Heart left ventricle (tissue), 16 donors: Measurements from ENCODE around the gene SRD5A3. TPM values are rescaled to one million over a fixed set of nuclear protein-coding genes. Genes with fewer than 3 reads are reported as not detected.
"Not testable (repeated sequence)": the region's sequence is repeated elsewhere in the genome, so short reads cannot be mapped to it uniquely, and the experiment has no call there.

Experiments
- ATAC-seq, 4 donors: fragments of 200-7000 bp; cut with Tn5 transposase; one replicate each; pipeline ENCODE4 v1.9.1; 2020 to 2022; ENCODE audit warnings: moderate library complexity in 4 of 4, mild to moderate bottlenecking in 3 of 4, moderate number of reproducible peaks in 1 of 4
- DNase-seq, 5 donors: peaks; one replicate each; pipeline ENCODE4 v3.0.0-alpha.2; 2020
- H3K27ac ChIP-seq, 12 donors: fragments of 200-600 bp; sonication (generic) in 4 of 12; one replicate each; pipeline versions ENCODE4 v1.5.0 to v1.8.0; 2016 to 2022; ENCODE audit warnings: mild to moderate bottlenecking in 2 of 12
- H3K27me3 ChIP-seq, 9 donors: fragments of 200-600 bp; sonication (generic) in 2 of 9; one replicate each; pipeline versions ENCODE4 v1.5.1 to v1.8.0; 2016 to 2022; ENCODE audit warnings: mild to moderate bottlenecking in 3 of 9
- H3K36me3 ChIP-seq, 9 donors: fragments of 200-600 bp; sonication (generic) in 2 of 9; one replicate each; pipeline versions ENCODE4 v1.5.0 to v1.8.0; 2018 to 2022; ENCODE audit warnings: mild to moderate bottlenecking in 2 of 9
- H3K4me1 ChIP-seq, 12 donors: fragments of 200-600 bp; sonication (generic) in 4 of 12; one replicate each; pipeline versions ENCODE4 v1.5.0 to v1.8.0; 2016 to 2022; ENCODE audit warnings: mild to moderate bottlenecking in 3 of 12
- H3K4me3 ChIP-seq, 12 donors: fragments of 200-600 bp; sonication (generic) in 4 of 12; one replicate each; pipeline versions ENCODE4 v1.5.0 to v1.8.0; 2017 to 2022; ENCODE audit warnings: mild to moderate bottlenecking in 9 of 12, moderate library complexity in 4 of 12
- H3K9me3 ChIP-seq, 12 donors: fragments of 200-600 bp; sonication (generic) in 4 of 12; one replicate each; pipeline versions ENCODE4 v1.5.0 to v1.8.0; 2016 to 2022; ENCODE audit warnings: mild to moderate bottlenecking in 1 of 12
- POLR2A ChIP-seq, 2 donors: fragments of 450-650 bp; IDR thresholded peaks; one replicate each; pipeline ENCODE4 v1.6.1; 2017; ENCODE audit warnings: antibody characterized with exemption in 2 of 2, mild to moderate bottlenecking in 2 of 2, moderate library complexity in 2 of 2
- WGBS, 4 donors: extraction: QIAGEN DNeasy Blood & Tissue Kit in 2 of 4; methylation state at CpG; one replicate each; pipeline versions ENCODE4 v1.1.5 to v1.1.7; 2013 to 2018; 5-methylcytosine and 5-hydroxymethylcytosine counted together
- intact Hi-C, 10 donors: fragments of 100-400 bp; cut with DNase I; formaldehyde crosslinking; loops; one replicate each; pipeline versions ENCODE4 v1.11.1 to v1.14.2; 2022
- polyA plus RNA-seq, 2 donors: library from polyadenylated mRNA; stranded (reverse); fragments of 200-250 nt; gene quantifications; one replicate each; pipeline ENCODE4 v1.2.3, GENCODE V29; 2013
- total RNA-seq, 9 donors: library from RNA; depleted of rRNA in 2 of 9; stranded (reverse); fragments of >200 nt in 2 of 9; fragmentation: NEBNext Ultra II Directional in 3 of 9; extraction: Animal tissue kit (Norgen Biotek cat#: 25700) in 3 of 9; gene quantifications; one replicate each; pipeline versions ENCODE4 v1.1.0 to v1.2.4, GENCODE V29; 2016 to 2023
- TF ChIP-seq, protein P1 (sequence below), 12 donors: fragments of 200-600 bp; sonication (generic) in 4 of 12; IDR thresholded peaks; one replicate each; pipeline versions ENCODE4 v1.5.0 to v1.8.0; 2018 to 2022; ENCODE audit warnings: antibody characterized with exemption in 12 of 12, mild to moderate bottlenecking in 5 of 12
- donor health status: ischemic (EF 13 %, LVEDD 7.1; RV severe dilation, severe dysfunction).
- donor health status: healthy with polysubstance abuse.
- donor health status: DM: no; HTN: yes; CAD: no.
- donor health status: DM: no; HTN: no; CAD: no.
- donor health status: ischemic (EF 25% LVEDD 6.9; RV normal size, moderate dysfunction).
- donor health status: ischemic (EF 25% LVEDD 5.7; RV mildly dilated, moderate dysfunction).
- donor health status: healthy.
- donor health status: DM: yes; HTN: yes; CAD: no.
- donor health status: ischemic (EF 35%, LVEDD 5.7; RV mildly dilated, moderate dysfunction).
- donor health status: nonischemic (EF 11% LVEDD 7.7; RV severe dilation, severe dysfunction).
- donor health status: DM: yes; HTN: yes; CAD: no.
- donor health status: PGD.
- donor health status: ischemic (EF 29% LVEDD 5.4; RV normal size, mild dysfunction).
- donor health status: nonischemic (EF 23%, LVEDD 6.1; RV moderate dilation, normal function).

SRD5A3 gene
- total and polyA plus RNA-seq, 11 donors, result 4.5 to 16.8 (median 7.8) TPM

DNA sequence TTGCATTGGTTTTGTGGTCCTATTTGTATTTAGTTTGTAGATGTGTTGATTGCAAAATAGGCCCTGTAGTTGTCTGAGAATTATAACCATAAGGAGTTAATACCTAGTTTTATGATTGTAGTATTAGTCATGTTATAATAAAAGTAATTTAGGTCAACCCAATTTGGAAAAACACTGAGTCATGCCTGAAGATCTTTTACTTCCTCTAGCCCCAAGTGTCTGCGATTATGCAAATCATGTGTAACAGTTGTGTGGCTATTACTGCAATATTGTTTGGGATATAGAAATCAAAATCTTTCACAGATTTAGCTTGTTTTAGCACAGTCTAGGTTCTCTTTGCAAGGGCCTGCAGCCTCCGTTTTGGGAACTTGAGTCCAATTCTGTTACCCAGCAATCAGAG is 12.6 kb downstream of the SRD5A3 start:
- intact Hi-C loops, result loop anchor here in 1 of 10 donors (10.0 kb wide), 1 partner anchor 376 kb away; no protein-coding TSS in a partner anchor
- peak in 3 of 4 donors; percentile 64 to 83 (median 72) for ATAC-seq
- Histone ChIP-seq H3K4me1 (peaks cover 0 to 30% (median 14%) of the 10 kb centered on the region in 12 donors), H3K27me3 (no peaks in the 10 kb centered on the region), H3K36me3 (peaks cover 0 to 11% (median 0%) of the 10 kb centered on the region in 9 donors), H3K27ac (peak overlapping the region in 11 of 12 donors; percentile 43 to 77 (median 63)), H3K9me3 (no peaks in the 10 kb centered on the region), H3K4me3 (no peak overlapping the region)
- DNase-seq, result no peak
- 44 to 63% (median 48%) methylated on average over 2 of the region's 2 CpGs for WGBS, 4 donors
- TF ChIP-seq POLR2A (IDR thresholded peaks at IDR 0.05), result no peak

DNA sequence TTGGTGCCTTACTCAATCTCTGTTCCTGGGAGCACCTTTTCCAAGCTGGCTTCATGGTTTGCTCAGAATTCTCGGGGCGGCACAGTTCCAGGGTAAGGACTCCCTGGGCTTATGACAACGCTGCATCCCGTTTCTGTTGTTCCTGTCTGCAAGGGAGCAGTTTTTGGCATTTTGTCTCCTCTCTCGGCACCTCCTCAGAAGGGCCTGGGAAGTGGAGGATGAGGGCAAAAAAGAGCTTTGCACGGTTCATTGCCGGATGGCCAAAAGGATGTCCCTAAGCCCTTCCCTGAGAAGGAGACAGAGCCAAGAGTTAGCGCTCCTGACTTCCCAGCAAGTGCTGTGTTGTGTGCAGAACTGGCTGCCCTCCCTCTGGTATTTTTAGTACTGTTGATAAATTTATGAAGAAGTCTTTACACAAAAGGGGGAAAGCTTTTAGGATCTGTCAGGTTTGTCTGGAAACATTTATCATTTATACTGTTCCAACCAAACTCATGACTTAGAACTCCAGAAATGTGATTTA is 13.4 kb downstream of the SRD5A3 start:
- Histone ChIP-seq H3K9me3 (no peaks in the 10 kb centered on the region), H3K4me3 (peak overlapping the region in 1 of 12 donors; percentile 10), H3K4me1 (peaks cover 0 to 30% (median 14%) of the 10 kb centered on the region in 12 donors), H3K36me3 (peaks cover 0 to 12% (median 0%) of the 10 kb centered on the region in 9 donors), H3K27ac (peak overlapping the region in 11 of 12 donors; percentile 43 to 77 (median 63)), H3K27me3 (no peaks in the 10 kb centered on the region)
- intact Hi-C loops, result loop anchor here in 1 of 10 donors (10.0 kb wide), 1 partner anchor 375 kb away; no protein-coding TSS in a partner anchor
- WGBS, 4 donors, result 43 to 66% (median 49%) methylated on average over 8 of the region's 8 CpGs
- TF ChIP-seq, protein P1, sequence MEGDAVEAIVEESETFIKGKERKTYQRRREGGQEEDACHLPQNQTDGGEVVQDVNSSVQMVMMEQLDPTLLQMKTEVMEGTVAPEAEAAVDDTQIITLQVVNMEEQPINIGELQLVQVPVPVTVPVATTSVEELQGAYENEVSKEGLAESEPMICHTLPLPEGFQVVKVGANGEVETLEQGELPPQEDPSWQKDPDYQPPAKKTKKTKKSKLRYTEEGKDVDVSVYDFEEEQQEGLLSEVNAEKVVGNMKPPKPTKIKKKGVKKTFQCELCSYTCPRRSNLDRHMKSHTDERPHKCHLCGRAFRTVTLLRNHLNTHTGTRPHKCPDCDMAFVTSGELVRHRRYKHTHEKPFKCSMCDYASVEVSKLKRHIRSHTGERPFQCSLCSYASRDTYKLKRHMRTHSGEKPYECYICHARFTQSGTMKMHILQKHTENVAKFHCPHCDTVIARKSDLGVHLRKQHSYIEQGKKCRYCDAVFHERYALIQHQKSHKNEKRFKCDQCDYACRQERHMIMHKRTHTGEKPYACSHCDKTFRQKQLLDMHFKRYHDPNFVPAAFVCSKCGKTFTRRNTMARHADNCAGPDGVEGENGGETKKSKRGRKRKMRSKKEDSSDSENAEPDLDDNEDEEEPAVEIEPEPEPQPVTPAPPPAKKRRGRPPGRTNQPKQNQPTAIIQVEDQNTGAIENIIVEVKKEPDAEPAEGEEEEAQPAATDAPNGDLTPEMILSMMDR (IDR thresholded peaks at IDR 0.05), result no peak
- no peak for TF ChIP-seq POLR2A (IDR thresholded peaks at IDR 0.05)
- ATAC-seq (peak; percentile 63 to 91 (median 88)), DNase-seq (peak in 4 of 5 donors; percentile 31 to 48 (median 40))

DNA sequence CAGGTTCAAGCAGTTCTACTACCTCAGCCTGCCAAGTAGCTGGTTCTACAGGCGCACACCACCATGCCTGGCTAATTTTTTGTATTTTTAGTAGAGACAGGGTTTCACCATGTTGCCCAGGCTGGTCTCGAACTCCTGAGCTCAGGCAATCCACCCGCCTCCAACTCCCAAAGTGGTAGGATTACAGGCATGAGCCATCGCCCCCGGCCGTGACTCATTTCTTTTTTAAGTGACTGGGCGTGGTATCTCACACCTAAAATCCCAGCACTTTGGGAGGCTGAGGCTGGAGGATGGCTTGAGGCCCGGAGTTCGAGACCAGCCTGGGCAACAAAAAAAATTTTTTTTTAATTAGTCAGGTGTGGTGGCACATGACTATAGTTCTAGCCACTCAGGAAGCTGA is 16.9 kb downstream of the SRD5A3 start:
- ATAC-seq, intact Hi-C loops, H3K27ac ChIP-seq, H3K27me3 ChIP-seq, DNase-seq, H3K4me3 ChIP-seq, H3K9me3 ChIP-seq: not testable (repeated sequence)
- 96 to 99% (median 98%) methylated on average over 9 of the region's 9 CpGs for WGBS, 4 donors
- Histone ChIP-seq H3K4me1 (peaks cover 0 to 23% (median 14%) of the 10 kb centered on the region in 12 donors), H3K36me3 (peaks cover 0 to 40% (median 7%) of the 10 kb centered on the region in 9 donors)

DNA sequence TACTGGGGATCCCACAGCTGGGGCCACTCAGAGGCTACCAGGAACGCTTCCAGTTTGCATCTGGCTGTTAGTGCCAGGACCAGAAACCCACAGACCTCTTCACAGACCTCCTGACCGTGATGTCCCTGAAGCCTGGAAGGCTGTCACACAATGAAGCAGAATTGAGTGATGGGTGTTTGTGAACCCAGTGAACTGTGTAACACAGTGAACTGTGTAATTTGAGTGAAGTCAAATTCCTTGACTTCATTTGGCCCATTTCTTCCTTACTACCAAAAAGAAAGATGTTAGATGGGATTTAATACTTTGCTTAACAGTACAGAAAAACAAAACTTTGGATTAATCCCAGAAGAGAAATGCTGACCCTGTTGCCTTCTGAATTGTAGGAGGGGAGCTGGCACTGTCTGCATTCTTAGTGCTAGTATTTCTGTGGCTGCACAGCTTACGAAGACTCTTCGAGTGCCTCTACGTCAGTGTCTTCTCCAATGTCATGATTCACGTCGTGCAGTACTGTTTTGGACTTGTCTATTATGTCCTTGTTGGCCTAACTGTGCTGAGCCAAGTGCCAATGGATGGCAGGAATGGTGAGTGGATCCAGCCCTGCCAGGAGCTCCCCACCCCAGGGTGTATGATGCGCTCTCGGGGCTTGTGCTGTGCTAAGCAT is 17.8 kb downstream of the SRD5A3 start:
- no peaks in the 10 kb centered on the region for H3K27me3 ChIP-seq
- intact Hi-C loops, result no loop called here
- 89 to 93% (median 91%) methylated on average over 9 of the region's 9 CpGs for WGBS, 4 donors
- peaks cover 0 to 18% (median 9%) of the 10 kb centered on the region in 12 donors for H3K4me1 ChIP-seq
- H3K36me3 ChIP-seq, result peaks cover 0 to 49% (median 7%) of the 10 kb centered on the region in 9 donors
- H3K9me3 ChIP-seq, result no peaks in the 10 kb centered on the region
- TF ChIP-seq POLR2A (IDR thresholded peaks at IDR 0.05), result no peak
- DNase-seq (no peak), ATAC-seq (no peak)
- peak overlapping the region in 4 of 12 donors; percentile 20 to 66 (median 31) for H3K27ac ChIP-seq
- H3K4me3 ChIP-seq, result no peak overlapping the region

GRCh38 chr4:55364691-55365344 is 18.8 kb downstream of the SRD5A3 start:
- ATAC-seq (peak in 3 of 4 donors; percentile 45 to 79 (median 63)), DNase-seq (peak in 2 of 5 donors; percentile 23 to 36)
- 83 to 87% (median 85%) methylated on average over 9 of the region's 9 CpGs for WGBS, 4 donors
- Histone ChIP-seq H3K27ac (peak overlapping the region in 10 of 12 donors; percentile 0 to 78 (median 50)), H3K4me1 (peaks cover 0 to 8% (median 0%) of the 10 kb centered on the region in 12 donors), H3K36me3 (peaks cover 0 to 59% (median 14%) of the 10 kb centered on the region in 9 donors), H3K4me3 (no peak overlapping the region), H3K27me3 (no peaks in the 10 kb centered on the region), H3K9me3 (no peaks in the 10 kb centered on the region)
- TF ChIP-seq POLR2A (IDR thresholded peaks at IDR 0.05), result no peak
- TF ChIP-seq, protein P1 (IDR thresholded peaks at IDR 0.05), result no peak
- intact Hi-C loops, result no loop called here
